K562 (cell line): ENCODE measurements around the gene NACC1. TPM values are rescaled to one million over a fixed set of nuclear protein-coding genes. Genes with fewer than 3 reads are reported as not detected.

Experiments
- CREBBP ChIP-seq: IDR thresholded peaks from one replicate; pipeline ENCODE4 v1.6.1; 2012; ENCODE audit warnings: low read depth, mild to moderate bottlenecking, control low read depth, inconsistent platforms, low read length
- ETV6 ChIP-seq, 3 experiments: fragments of 150-350 bp in 1 of 3; sonication (generic) in 1 of 3; formaldehyde crosslinking in 1 of 3; IDR thresholded peaks; 2 replicates each; pipeline versions ENCODE4 v1.6.1 to v1.8.0; 2014 to 2022; ENCODE audit warnings: borderline replicate concordance in 2 of 3, low read depth in 2 of 3, antibody characterized with exemption in 1 of 3, low read length in 1 of 3, mild to moderate bottlenecking in 1 of 3, missing genetic modification reagents in 1 of 3
- EWSR1 ChIP-seq: fragments of 450-650 bp; IDR thresholded peaks from 2 replicates; pipeline ENCODE4 v1.6.1; 2018; ENCODE audit warnings: borderline replicate concordance, mild to moderate bottlenecking, low read depth, moderate library complexity; ENCODE audit not compliant: partially characterized antibody
- FOXP4 ChIP-seq: sonication (generic); formaldehyde crosslinking; IDR thresholded peaks from 2 replicates; pipeline ENCODE4 v1.8.0; 2022; ENCODE audit warnings: mild to moderate bottlenecking, missing genetic modification reagents, borderline replicate concordance
- HDAC1 ChIP-seq, 2 experiments: fragments of 450-650 bp; IDR thresholded peaks; 2 replicates each; pipeline ENCODE4 v1.6.1; 2016 to 2017; ENCODE audit warnings: inconsistent platforms in 1 of 2, mild to moderate bottlenecking in 1 of 2, moderate library complexity in 1 of 2
- HMG20B ChIP-seq: fragments of 250-450 bp; sonication (Bioruptor Pico); IDR thresholded peaks from 2 replicates; pipeline ENCODE4 v1.5.0; 2021; ENCODE audit warnings: mild to moderate bottlenecking
- MTA3 ChIP-seq: fragments of 450-650 bp; formaldehyde crosslinking; IDR thresholded peaks from 2 replicates; pipeline ENCODE4 v1.6.1; 2017; ENCODE audit warnings: mild to moderate bottlenecking, borderline replicate concordance
- POLR2G ChIP-seq: fragments of 200-400 bp; formaldehyde crosslinking; IDR thresholded peaks from 2 replicates; pipeline ENCODE4 v1.6.1; 2017; ENCODE audit warnings: low read depth, mild to moderate bottlenecking, antibody characterized with exemption, low read length, moderate library complexity
- SMARCB1 ChIP-seq: IDR thresholded peaks from 2 replicates; pipeline ENCODE4 v1.6.1; 2011; ENCODE audit warnings: improper control_type of control experiment, low read depth; ENCODE audit not compliant: insufficient read length
- SNIP1 ChIP-seq: fragments of 450-650 bp; IDR thresholded peaks from 2 replicates; pipeline ENCODE4 v1.7.1; 2017; ENCODE audit warnings: low read depth, mild to moderate bottlenecking
- SREBF1 ChIP-seq: fragments of 150-350 bp; IDR thresholded peaks from 2 replicates; pipeline ENCODE4 v1.6.1; 2014; ENCODE audit warnings: antibody characterized with exemption, low read depth, low read length, borderline replicate concordance
- SREBF2 ChIP-seq: sonication (generic); formaldehyde crosslinking; IDR thresholded peaks from 2 replicates; pipeline ENCODE4 v1.4.0; 2020; ENCODE audit warnings: mild to moderate bottlenecking, missing genetic modification reagents
- ZMIZ1 ChIP-seq, 2 experiments: fragments of 150-350 bp in 1 of 2; IDR thresholded peaks; 2 replicates each; pipeline ENCODE4 v1.6.1; 2012 to 2016; ENCODE audit warnings: low read depth in 2 of 2, low read length in 2 of 2, mild to moderate bottlenecking in 1 of 2, moderate library complexity in 1 of 2
- ZNF12 ChIP-seq: sonication (generic); formaldehyde crosslinking; IDR thresholded peaks from 2 replicates; pipeline ENCODE4 v1.4.0; 2020; ENCODE audit warnings: mild to moderate bottlenecking, missing genetic modification reagents
- ZNF253 ChIP-seq: fragments of 250-450 bp; sonication (Bioruptor Pico); conservative IDR thresholded peaks from 2 replicates; pipeline ENCODE4 v1.6.1; 2021; ENCODE audit warnings: mild to moderate bottlenecking
- polyA plus RNA-seq, 8 experiments: library from polyadenylated mRNA; depleted of rRNA in 4 of 8; stranded (reverse) in 5 of 8; unstranded in 3 of 8; fragments of >200 nt; fragmentation: Nextera tagmentation in 2 of 8; fragmentation: Illumina TruSeq in 1 of 8; extraction: Ambion mirVana in 2 of 8; extraction: Trizol in 1 of 8; gene quantifications; 2 replicates each; pipeline versions ENCODE4 v1.2.1 to v1.2.3, GENCODE V29; 2011 to 2014; ENCODE audit warnings: inconsistent platforms in 1 of 8, missing spikeins in 1 of 8
- total RNA-seq, 7 experiments: library from RNA; depleted of rRNA in 6 of 7; stranded (reverse); fragments of >200 nt in 6 of 7; fragmentation: Illumina TruSeq in 2 of 7; extraction: Trizol in 2 of 7; gene quantifications; 2 replicates each; pipeline versions ENCODE4 v1.2.1 to v1.2.3, GENCODE V29; 2011 to 2021; ENCODE audit warnings: low replicate concordance in 1 of 7
- TF ChIP-seq, protein P1 (sequence below): sonication (generic); formaldehyde crosslinking; IDR thresholded peaks from 2 replicates; pipeline ENCODE4 v1.8.1; 2023; ENCODE audit warnings: mild to moderate bottlenecking, missing genetic modification reagents, moderate library complexity
- TF ChIP-seq, protein P2 (sequence below): fragments of 250-450 bp; sonication (Bioruptor Pico); IDR thresholded peaks from 2 replicates; pipeline ENCODE4 v1.8.0; 2022; ENCODE audit warnings: moderate library complexity, mild to moderate bottlenecking, inconsistent platforms

Gene NACC1
- total and polyA plus RNA-seq, 9 of the 15 experiments (the other 6 are each of a cell fraction or from before 2014, with no cell fraction given): 0.04 to 96.6 (median 25.8) TPM

DNA sequence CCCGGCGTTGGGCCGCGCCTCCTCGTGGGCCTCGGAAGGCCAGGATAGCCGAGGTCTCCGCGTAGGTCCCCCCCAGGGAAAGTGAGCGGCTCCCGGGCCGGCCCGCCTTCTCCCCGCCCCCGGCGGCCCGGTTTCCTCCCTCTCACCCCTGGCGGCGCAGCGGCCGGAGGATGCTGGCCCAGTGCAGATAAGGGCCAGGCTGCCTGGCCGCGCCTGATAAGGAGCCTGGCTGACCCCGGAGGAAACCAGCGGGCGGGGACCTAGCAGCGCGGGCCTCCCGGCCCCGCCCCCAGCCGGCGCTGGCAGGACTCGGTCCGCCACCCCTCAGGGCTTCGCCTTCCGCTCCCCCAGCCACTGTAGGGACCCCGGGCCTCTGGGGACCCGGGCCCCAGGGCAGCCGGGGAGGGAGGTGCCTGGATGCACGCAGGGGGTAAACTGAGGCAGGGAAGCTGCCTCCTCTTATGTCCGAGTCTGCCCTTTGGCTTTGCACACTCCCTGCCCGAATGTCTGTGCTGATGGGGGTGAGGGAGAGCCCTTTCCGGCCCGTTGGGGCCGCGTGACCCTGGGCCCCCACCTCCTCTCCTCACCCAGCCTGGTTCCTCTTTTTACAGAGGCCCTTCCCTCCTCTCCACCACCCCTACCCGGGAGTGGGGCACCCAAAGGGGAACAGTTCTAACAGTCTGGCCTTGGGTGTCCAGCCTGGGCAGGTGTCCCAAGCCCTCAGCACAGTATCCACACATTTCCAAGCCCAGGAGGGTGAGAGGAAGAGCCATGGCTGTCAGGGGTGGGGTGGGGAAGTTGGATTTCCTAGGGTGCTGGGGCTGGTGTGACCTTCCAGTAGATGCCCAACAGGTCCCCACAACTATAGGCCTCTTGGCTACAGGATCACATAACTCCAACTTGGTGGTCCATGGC lies 15.1 kb upstream of the NACC1 start, which contains the start of gene LYL1 (continued):
- TF ChIP-seq EWSR1 (no peak), SMARCB1 (peak; percentile 54), ZNF12 (CRISPR knock-in tag) (0 out of 2 replicates have a peak, but pooled peaks have one; percentile 26), ETV6 (IDR thresholded peaks at IDR 0.05; ENCODE audit: borderline replicate concordance in 1 of 2, low read depth in 2 of 2, low read length in 1 of 2) (peak; percentile 42 to 59; a peak in 2 of 4 replicates), ETV6 (CRISPR knock-in tag; IDR thresholded peaks at IDR 0.05; ENCODE audit: borderline replicate concordance) (no peak), SREBF2 (CRISPR knock-in tag) (no peak), HMG20B (CRISPR knock-in tag) (no peak), FOXP4 (CRISPR knock-in tag) (0 out of 2 replicates have a peak, but pooled peaks have one; percentile 24), ZMIZ1 (IDR thresholded peaks at IDR 0.05; ENCODE audit: low read depth in 2 of 2, low read length in 2 of 2) (peak in 1 of 2 experiments; percentile 98; a peak in 2 of 4 replicates), SNIP1 (no peak), SREBF1 (peak; percentile 56; the same call in 1 of the 2 replicates), POLR2G (peak; percentile 92), ZNF253 (no peak), CREBBP (no peak), MTA3 (peak; percentile 89), HDAC1 (IDR thresholded peaks at IDR 0.05) (peak in 1 of 2 experiments; percentile 70; a peak in 2 of 4 replicates)
- TF ChIP-seq, protein P1, sequence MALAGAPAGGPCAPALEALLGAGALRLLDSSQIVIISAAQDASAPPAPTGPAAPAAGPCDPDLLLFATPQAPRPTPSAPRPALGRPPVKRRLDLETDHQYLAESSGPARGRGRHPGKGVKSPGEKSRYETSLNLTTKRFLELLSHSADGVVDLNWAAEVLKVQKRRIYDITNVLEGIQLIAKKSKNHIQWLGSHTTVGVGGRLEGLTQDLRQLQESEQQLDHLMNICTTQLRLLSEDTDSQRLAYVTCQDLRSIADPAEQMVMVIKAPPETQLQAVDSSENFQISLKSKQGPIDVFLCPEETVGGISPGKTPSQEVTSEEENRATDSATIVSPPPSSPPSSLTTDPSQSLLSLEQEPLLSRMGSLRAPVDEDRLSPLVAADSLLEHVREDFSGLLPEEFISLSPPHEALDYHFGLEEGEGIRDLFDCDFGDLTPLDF (CRISPR knock-in tag): 0 out of 2 replicates have a peak, but pooled peaks have one; percentile 60
- TF ChIP-seq, protein P2, sequence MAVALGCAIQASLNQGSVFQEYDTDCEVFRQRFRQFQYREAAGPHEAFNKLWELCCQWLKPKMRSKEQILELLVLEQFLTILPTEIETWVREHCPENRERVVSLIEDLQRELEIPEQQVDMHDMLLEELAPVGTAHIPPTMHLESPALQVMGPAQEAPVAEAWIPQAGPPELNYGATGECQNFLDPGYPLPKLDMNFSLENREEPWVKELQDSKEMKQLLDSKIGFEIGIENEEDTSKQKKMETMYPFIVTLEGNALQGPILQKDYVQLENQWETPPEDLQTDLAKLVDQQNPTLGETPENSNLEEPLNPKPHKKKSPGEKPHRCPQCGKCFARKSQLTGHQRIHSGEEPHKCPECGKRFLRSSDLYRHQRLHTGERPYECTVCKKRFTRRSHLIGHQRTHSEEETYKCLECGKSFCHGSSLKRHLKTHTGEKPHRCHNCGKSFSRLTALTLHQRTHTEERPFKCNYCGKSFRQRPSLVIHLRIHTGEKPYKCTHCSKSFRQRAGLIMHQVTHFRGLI (CRISPR knock-in tag): peak; percentile 59; the same call in 1 of the 2 replicates
